HG02973 (cell line): ENCODE data around the gene TACC2.

ENCODE experiments used
- ATAC-seq: cut with Tn5 transposase; IDR thresholded peaks from one replicate; pipeline ENCODE4 v1.9.1; 2021; ENCODE audit warnings: moderate library complexity; ENCODE audit not compliant: unreplicated experiment

The TACC2 gene

DNA sequence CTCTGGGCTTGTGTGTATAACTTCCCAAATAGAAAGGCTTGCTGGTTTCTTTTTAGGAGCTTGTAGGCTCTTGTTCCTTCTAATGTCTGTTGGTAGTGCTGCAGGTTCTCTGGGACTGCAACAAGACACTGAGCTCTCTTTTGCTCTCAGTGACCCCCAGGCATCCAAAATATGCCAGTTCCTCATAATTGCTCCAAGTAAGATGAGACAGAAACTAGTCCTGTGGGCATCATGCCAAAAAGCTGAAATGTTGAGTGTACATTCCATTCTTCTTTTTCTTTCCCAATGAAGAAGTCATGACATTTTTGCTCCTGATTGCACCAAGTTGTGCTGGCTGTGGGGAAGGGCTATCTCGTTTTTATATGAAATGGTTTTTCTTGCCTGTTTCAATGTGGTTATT lies 275.0 kb downstream of the TACC2 start:
- ATAC-seq: no peak

GRCh38 chr10:122264436-122264835 lies 275.5 kb downstream of the TACC2 start:
- ATAC-seq: no peak

- ATAC-seq: no peak
These were observed 276.0 kb downstream of the TACC2 start for GRCh38 chr10:122264931-122265330.

DNA sequence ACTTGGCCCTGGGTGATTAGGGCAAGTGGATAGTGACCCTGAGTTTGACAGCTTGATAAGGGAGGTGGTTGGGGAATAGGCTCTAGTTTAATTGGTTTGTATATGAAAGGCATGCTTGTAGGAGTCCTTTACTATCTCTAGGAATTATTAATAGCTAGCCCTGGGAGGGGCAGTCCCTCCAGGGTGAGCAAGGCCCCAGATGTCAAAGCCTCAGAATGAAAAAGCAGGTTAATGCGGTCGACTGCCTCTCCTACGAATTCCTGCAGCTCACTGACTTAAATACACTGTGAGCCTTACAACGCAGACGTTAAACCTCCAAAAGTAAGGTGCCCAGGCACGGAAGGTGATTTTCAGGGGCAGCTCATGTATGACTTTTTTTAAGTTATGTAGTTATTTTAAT lies 276.9 kb downstream of the TACC2 start:
- ATAC-seq: no peak

DNA sequence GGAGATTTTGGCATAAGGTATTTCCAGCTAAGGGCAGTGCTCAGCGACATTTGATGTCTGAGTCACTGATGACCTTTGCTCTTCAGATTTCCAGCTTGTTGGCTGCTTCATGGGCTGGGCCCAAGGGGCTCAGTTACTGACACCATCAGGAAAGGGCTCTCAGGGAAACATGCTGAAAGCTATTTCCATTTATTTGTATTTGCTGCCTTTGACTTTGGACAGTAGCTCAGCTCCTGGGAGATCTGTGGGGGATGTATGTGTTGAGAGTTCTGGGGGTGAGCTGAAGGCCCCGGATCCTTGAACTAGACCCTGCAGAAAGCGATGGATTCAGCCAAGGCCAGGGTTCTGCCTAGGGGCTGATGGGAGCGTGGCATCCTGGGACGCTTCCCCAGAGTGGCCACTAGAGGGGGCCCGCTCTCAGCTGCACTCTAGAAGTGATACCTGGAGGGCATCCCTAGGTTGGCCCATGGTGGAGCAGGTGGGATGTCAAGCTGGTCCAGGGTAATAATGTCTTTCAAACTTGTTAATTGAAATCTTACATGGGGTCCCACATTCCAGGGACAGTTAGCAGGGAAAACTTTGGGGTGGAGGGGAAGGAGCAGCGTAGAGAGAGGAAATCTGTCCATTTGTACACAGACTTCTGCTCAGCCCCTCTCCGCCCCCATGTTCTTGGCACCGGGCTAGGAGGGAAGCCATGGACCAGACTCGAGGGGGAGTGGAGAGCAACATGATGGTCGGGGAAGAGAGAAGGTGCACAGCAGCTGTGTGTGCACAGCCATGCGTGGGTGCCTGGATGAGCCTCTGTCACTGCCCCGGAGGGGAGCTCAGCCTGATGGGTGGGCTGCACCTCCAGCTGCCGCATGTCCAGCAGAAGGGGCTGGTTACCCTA lies 279.1 kb downstream of the TACC2 start:
- ATAC-seq: peak; percentile 77

GRCh38 chr10:122269059-122269687 lies 280.2 kb downstream of the TACC2 start:
- ATAC-seq: no peak

DNA sequence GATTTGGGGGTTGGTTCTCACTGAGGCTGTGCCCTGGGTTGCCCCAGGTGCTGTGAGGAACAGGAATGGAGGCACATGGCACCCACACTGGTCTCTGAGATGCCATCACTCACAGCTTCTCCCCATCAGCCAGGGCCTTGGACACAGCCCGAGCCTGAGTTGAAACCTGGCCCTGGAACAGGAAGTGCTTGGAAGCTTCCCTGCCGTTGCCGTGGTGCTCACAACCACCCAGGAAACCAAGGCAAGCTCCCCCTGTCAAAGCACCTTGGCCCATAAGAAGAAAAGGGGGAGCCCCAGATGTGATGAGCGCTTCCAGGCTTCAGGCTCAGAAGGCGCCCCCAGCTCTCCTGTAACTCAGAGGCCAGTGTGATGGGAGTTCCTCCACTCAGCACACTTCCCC lies 282.1 kb downstream of the TACC2 start, which contains the start of gene BTBD16:
Gene BTBD16 (plus strand): TSS at position 221 of the 400 bp plus-strand sequence. CDS start 3,786 bp downstream, outside the sequence.
- no peak for ATAC-seq

GRCh38 chr10:122273966-122274545 lies 285.1 kb downstream of the TACC2 start:
- ATAC-seq: no peak

- ATAC-seq: no peak
These were observed 287.7 kb downstream of the TACC2 start for GRCh38 chr10:122276611-122277208.

DNA sequence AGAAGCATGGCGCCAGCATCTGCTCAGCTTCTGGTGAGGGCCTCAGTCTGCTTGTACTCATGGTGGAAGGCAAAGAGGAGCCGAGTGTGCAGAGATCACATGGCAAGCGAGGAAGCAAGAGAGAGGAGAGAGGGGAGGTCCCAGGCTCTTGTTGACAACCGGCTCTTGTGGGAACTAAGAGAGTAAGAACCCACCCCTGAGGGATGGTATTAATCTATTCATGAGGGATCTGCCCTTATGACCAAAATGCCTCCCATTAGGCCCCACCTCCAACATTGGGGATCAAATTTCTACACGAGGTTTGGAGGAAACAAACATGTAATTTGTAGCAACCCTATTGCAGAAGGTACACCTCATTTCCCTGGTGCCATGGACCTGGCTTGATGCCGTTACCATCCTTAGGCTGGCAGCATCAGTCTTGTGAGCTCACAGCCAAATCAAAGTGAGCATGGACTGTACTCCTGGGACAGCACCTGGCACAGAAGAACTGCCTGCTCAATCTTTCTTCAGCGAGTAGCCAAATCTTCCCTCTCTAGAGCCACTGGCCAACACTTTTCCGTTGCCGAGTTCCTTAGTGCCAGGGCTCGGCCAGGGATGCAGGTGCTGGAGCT lies 288.7 kb downstream of the TACC2 start:
- no peak for ATAC-seq

DNA sequence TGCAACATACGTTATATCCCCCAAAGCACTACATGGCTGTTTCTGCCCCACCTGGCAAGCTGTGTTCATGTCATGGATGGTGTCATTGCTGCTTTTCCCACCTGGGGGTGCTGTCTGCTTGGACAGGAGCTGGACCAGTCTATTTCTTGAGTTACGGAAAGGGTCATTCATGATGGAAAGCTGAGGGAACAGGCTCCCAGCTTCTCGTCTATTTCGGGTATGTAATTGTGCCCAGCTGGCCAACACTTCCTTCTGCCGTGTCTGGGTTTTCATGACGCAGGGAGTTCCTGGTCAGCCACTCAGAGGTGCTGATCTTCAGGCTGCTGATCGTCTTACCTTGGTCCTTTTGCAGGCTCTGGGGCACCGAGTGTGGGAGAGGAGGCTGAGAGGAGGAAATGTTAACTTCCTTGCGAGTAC lies 290.8 kb downstream of the TACC2 start:
- no peak for ATAC-seq

GRCh38 chr10:122280156-122280555 lies 291.2 kb downstream of the TACC2 start:
- no peak for ATAC-seq

DNA sequence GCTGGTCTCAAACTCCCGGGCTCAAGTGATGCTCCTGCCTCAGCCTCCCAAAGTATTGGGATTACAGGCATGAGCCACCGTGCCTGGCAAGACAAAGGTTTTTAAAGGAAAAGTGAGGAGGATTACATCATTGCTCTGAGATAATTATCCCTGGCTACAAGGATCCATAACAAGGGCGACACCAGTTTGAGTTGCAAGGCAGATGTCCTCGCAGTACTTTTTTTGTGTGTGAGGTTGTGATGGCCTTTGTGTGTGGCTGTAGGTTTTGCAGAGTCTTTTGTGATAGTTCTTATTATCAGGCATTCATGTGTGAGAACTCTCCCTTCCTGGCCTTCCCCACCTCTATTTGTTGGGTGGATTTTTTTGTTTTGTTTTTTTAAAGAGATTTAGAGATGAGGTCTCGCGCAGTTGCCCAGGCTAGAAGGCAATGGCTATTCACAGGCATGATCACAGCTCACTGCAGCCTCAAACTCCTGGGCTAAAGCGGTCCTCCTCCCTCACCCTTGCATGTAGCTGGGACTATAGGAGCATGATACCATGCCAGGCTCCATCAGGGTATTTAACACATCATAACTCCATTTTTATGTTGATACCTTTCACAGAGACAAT lies 292.2 kb downstream of the TACC2 start:
- no peak for ATAC-seq

DNA sequence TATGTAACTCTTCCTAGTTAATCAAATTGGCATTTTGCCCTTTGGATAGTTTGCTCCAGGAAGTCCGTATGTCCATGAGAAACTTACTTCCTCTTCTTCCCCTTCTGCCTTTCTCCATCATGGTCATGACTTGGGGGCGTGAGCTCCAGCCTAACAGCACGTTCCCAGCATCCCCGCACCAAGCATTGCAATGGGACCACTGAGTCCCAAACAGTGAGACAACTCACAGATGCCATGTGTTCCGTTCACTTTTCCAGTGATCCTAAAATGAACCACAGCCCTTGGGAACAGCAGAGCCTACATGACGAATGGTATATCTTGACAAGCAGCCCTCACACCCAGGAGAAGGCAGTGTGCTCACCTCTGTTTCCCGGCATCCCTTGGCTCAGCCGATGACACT lies 292.8 kb downstream of the TACC2 start:
- no peak for ATAC-seq

DNA sequence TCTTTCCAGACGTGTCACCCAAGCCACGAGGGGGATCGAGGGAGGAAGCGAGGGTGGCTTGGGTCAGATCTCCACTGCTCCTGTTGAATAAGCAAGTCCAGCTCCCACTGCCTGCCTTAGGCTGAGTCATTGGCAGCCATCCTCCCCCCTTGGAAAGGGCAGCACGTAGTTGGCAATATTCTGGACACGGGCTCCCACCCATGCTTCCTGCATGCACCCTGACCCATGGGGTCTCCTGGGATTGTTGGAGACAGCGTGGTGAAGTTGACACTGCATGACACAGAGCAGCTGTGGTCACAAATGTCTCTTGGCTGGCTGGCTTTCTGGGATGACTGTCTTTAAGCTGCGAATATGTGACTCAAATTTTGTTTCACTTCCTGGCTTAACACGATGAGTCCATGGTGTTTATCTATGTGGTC lies 293.3 kb downstream of the TACC2 start:
- ATAC-seq: no peak

- ATAC-seq: no peak
These were observed 293.9 kb downstream of the TACC2 start for GRCh38 chr10:122282909-122283308.

GRCh38 chr10:122285506-122286444 lies 296.8 kb downstream of the TACC2 start:
- ATAC-seq: no peak

- ATAC-seq: no peak
These were observed 297.9 kb downstream of the TACC2 start for GRCh38 chr10:122286867-122287266.

- ATAC-seq: no peak
These were observed 298.6 kb downstream of the TACC2 start for GRCh38 chr10:122287570-122287969.
